GM06990 (cell line): Measurements from ENCODE around the gene SPATA2.

Experiments used
- DNase-seq: peaks from one replicate; pipeline ENCODE4 v3.0.0-alpha.2; 2011; ENCODE audit not compliant: insufficient read length; ENCODE audit errors: extremely low read depth
- H3K27me3 ChIP-seq: replicated peaks from 2 replicates; pipeline ENCODE4 v1.6.0; 2011; ENCODE audit warnings: low read length; ENCODE audit not compliant: control insufficient read depth, insufficient read depth
- H3K36me3 ChIP-seq: 2 replicates; pipeline ENCODE4 v1.5.1; 2011; ENCODE audit warnings: low read length; ENCODE audit not compliant: control insufficient read depth, insufficient read depth
- H3K4me3 ChIP-seq: replicated peaks from 2 replicates; pipeline ENCODE4 v1.5.1; 2011; ENCODE audit warnings: low read depth, mild to moderate bottlenecking, control low read depth, low read length
- CTCF ChIP-seq: IDR thresholded peaks from 2 replicates; pipeline ENCODE4 v1.5.1; 2011; ENCODE audit warnings: low read length, control low read depth, mild to moderate bottlenecking, inconsistent platforms; ENCODE audit not compliant: insufficient read depth, poor library complexity, severe bottlenecking

The SPATA2 gene

GRCh38 chr20:49892817-49893216, 22.5 kb downstream of the SPATA2 start:
- DNase-seq, result no peak
- TF ChIP-seq CTCF, result no peak
- Histone ChIP-seq H3K36me3 (peaks cover 10% of the 10 kb centered on the region), H3K27me3 (no peaks in the 10 kb centered on the region), H3K4me3 (no peak overlapping the region)

DNA sequence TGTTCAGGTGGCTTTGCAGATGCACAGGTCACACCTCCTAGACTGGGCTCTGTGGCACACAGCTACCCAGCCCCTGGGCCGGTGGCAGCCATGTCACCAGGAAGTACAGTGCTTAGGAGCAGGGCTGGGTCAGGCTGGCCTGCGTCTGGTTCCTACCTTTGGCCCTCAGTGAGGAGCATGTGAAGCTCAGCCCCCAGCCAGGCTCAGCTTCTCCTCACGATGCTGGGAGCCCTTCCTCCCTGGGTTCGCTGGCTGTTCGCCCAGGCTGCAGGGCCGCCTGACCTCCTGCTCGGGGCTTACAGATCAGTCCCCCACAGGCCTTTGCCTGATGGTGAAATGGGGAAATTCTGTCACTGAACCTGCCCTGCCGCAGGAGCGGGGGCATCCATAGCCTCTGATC, 23.1 kb downstream of the SPATA2 start:
- no peak for TF ChIP-seq CTCF
- Histone ChIP-seq H3K36me3 (peaks cover 12% of the 10 kb centered on the region), H3K27me3 (no peaks in the 10 kb centered on the region), H3K4me3 (no peak overlapping the region)
- DNase-seq, result no peak

- H3K27me3 ChIP-seq, result no peaks in the 10 kb centered on the region
- no peak for TF ChIP-seq CTCF
- no peak for DNase-seq
- H3K36me3 ChIP-seq, result peaks cover 12% of the 10 kb centered on the region
- no peak overlapping the region for H3K4me3 ChIP-seq
Observed at GRCh38 chr20:49891476-49892110, 23.7 kb downstream of the SPATA2 start.

GRCh38 chr20:49890471-49891361, 24.6 kb downstream of the SPATA2 start:
- H3K4me3 ChIP-seq, result no peak overlapping the region
- no peaks in the 10 kb centered on the region for H3K27me3 ChIP-seq
- TF ChIP-seq CTCF, result no peak
- DNase-seq, result no peak
- peaks cover 17% of the 10 kb centered on the region for H3K36me3 ChIP-seq

DNA sequence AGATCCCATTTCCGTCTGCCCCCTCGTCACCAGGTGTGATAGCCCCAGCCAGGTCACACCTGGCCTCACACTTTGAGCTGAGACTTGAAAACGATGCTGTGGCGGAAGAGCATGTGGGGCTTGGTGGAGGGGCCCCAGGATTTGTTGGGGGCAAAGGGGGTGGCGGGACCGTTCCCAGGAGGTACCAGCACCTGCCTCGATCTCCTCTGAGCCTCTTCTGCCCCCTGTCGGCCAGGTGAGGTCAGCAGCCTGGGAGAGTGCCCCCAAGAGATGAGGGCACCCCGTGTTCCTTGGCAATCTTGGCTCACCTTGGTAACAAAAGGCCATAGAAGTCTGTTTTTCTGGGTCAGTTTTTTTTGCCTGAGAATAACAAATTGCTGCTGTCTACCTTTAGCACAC, 25.4 kb downstream of the SPATA2 start:
- Histone ChIP-seq H3K4me3 (no peak overlapping the region), H3K36me3 (peaks cover 20% of the 10 kb centered on the region), H3K27me3 (no peaks in the 10 kb centered on the region)
- no peak for DNase-seq
- TF ChIP-seq CTCF, result peak; percentile 13
